Stimulated activated CD4-positive, alpha-beta T cell treated with anti-CD3 and anti-CD28 coated beads, Interleukin-4, amount 100 ng/mL, for 4 hours (primary cell): ENCODE measurements around the gene CEP104.

Experiments
- DNase-seq, 2 experiments: peaks; one replicate each; pipeline ENCODE4 v3.0.0-alpha.2; 2020

The CEP104 gene

DNA sequence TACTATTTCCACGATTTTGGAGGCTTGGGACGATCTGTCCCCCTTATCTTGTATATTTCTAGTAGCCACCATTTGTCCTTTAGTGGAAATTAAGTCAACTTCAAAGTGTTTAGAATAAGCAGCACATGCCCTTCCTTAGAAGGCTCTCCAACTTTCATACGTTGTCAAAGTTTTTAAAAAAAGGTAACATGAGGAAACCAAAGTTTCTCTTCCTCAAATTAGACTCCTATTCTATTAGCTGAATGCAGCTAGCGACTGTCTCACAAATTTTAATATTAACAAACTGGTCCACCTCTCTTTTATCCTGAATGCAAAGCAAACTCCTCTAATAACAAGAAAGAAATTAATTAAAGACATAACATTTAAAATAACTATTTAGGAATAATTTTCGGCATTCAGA is 36.2 kb upstream of the CEP104 start:
- no peak for DNase-seq

DNA sequence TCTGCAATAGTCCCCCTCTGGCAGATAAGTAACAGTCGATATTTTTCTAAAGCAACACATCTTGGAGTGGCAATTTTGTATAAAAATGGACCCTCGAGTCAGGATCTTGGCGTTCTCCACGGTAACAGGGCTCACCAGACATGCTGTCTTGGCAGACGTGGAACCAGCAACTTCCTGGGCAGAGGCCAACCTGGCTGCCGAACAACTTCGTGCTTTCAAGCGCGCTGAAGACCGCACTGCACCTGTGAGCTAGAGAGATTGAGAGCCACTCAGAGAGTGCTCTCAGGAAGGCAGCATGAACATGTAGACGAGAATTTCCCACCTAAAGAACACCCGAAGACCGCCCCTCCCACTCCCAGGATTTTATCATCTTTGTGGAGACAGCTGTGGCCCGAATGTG is 35.7 kb upstream of the CEP104 start:
- DNase-seq, result no peak

DNA sequence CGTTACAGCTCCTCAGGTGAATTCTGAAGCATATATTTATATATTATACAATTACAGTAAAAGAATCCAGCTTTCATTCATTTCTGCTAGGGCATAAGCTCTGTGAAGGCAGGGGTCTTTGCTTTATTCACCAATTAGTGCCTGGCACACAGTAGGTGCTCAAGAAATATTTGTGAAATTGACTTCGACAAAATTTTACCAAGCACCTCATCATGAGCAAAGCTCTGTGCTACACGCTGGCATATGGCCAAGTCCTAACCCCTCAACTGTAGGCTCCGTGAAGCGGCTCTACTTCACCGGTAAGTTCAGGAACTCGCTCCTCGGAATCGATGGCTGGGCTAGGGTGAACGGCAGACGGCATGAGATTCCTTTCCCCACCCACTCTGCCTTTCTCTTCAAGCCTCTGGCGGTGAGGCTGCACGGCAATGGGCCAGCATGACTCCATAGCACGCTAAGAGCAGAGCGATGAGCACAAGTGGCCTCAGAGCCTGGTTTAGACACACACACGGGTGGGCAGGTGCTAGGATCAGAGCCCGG is 34.4 kb upstream of the CEP104 start:
- no peak for DNase-seq

DNA sequence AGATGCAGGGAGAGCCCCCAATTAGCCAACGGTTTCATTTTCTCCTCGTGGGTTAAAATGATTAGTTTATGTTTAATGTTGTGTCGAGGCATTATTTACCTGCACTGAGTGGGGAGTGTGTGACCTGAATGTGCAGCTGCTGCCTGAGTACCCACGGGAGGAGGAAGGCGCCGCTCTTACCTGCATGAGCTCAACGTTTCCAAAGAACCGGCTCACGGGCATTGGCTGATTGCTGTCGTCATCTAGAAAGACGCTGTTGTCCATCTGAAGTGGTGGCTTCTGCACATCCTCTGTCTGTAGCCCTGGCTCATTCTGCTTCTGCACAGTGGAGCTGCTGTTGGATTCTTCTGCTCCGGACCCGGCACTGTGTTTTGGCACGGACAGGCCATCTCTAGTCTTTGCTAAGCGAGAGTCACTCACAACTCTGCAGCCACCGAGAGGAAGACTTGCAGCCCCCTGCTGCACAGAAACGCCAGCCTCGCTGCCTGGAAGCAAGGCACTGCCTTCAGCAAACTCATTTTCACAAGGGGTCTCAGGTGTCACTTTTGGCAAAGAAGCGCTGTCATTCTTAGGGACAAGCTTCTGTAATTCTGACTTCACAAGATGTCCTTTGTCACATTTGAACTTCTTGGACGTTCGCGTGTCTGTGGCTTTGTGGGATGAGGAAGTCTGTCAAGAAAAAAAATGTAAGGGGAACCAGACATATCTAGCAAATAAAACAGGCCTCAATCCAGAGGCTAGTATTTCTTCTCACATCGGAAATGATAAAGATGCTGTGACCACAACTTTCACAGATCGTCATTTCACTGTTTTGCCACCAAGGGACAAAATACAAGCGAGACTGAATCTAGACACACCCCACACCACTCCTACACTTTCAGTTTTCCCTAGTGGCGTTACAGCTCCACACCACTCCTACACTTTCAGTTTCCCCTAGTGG is 33.6 kb upstream of the CEP104 start:
- no peak for DNase-seq

DNA sequence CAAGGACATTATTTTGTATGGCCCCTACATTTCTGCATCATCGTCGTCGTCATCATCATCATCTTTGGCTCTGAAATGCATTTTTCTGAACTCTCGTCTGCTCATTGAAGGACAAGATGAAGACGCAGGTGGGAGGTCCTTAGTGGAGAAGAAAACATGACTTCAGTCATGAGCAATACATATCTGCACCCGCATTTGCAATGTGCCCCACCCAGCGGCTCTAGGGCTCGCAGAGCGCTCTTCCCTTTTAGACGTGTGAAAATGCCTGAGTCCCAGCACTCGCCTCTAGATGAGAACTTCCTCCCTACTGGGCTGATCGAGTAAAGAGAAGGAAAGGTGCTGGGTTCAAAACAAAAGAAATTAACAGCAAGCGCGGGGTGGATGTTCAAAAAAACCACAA is 32.9 kb upstream of the CEP104 start:
- DNase-seq, result no peak

- no peak for DNase-seq
Measured at GRCh38 chr1:3888301-3888700, 31.3 kb upstream of the CEP104 start.

GRCh38 chr1:3886691-3887090 is 29.7 kb upstream of the CEP104 start:
- no peak for DNase-seq

GRCh38 chr1:3886106-3886670 is 29.2 kb upstream of the CEP104 start:
- no peak for DNase-seq

GRCh38 chr1:3885611-3886010 is 28.6 kb upstream of the CEP104 start:
- DNase-seq, result no peak

- DNase-seq, result no peak
Measured at GRCh38 chr1:3884966-3885365, 28.0 kb upstream of the CEP104 start.

GRCh38 chr1:3883194-3883925 is 26.3 kb upstream of the CEP104 start:
- no peak for DNase-seq

GRCh38 chr1:3881193-3881480 is 24.1 kb upstream of the CEP104 start:
- no peak for DNase-seq

DNA sequence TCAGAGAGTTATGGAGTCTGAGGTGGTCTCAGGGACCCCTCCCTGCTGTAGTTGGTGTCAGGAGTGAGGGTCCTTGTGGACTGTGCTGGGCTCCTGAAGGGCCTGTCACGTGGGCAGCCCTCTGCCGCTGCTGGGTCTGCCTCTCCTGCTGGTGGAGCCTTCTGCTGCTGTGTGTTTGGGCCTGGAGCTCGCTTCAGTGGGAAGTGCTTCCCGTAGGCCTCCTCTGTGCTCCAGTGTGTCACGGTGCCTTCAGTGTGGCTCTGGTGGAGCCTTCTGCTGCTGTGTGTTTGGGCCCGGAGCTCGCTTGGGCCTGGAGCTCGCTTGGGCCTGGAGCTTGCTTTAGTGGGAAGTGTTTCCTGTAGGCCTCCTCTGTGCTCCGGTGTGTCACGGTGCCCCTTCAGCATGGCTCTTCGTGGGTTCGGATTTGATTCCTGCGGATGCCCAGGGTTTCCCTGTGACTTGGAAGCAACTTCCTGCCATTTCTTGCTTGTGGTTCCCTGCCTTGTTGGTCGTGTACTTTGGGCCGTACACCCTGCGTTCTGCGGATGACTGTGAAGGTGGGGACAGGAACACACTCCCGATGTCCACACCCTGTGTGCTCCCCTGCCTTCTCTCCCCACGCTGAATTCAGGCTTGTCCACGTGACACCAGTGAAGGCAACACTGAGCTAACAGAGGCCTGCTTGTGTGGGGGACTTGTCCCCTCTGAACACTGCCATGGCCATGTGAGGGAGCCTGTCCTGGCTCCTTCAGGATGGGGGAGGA is 23.6 kb upstream of the CEP104 start:
- no peak for DNase-seq

DNA sequence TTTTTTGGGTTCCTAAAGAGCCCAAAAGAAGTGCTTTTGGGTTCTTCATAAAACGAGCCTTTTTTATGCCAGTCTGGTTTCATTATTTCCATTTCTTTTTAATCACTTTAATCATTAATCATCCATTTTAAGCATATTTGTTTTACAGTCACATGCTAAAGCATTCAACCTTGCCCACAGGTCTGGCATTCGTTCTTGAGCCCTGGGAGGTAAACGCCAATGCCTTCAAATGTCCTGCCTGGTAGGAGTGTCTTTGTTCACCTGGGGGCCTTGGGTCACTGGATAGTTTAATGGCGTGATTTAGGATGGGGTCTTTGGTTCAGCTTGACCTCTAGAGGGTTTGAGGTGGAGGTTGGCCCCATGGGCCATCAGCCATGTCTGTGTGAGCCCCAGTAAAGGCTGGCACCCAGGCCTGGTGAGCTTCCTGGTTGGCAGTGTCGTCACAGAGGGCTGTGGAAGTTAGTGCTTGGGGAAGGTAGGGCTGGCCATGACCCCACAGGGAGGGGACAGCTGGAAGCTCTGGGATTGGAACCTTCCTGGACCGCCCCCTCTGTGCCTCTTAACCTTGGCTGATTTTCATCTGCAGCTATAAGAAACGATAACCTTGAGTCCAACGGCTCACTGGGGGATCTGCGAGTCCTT is 22.9 kb upstream of the CEP104 start:
- DNase-seq, result no peak

DNA sequence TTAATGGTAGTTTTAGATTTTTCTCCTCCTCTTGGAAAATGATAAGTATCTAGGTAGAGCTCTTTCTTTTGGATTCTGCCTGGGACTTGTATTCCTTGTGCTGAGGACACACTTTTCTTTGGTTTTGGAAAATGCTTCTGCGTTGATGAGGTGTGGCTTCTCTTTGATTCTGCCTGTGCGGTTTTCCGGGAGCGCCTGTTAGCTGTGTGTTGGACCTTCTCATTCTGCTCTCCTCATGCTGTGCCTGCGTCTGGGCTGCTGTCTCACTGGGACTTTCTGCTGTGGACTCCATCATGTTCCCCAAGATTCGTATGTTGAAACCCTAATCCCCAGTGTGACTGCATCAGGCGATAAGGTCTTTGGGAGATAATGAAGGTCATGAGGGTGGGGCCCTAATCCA is 22.1 kb upstream of the CEP104 start:
- DNase-seq, result no peak

DNA sequence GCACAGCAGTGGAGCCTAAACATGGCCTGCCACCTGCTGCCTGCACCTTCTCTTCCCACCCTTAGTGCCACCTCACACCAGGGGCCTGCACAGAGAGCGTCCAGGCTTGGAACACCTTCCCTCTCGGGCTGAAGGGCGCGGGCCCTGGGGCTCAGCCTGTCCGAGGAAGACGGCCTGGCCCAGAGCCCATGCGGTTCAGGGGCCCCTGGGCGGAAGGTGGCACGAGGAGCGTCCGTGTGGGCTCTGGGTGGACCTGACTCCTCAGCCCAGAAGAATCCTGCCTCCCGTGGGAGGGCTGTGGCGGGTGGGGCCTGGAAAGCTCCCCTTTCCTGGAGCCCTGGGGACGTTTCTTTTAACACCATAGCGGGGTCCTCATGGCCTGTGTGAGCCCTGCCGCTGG is 19.7 kb upstream of the CEP104 start:
- DNase-seq, result no peak

DNA sequence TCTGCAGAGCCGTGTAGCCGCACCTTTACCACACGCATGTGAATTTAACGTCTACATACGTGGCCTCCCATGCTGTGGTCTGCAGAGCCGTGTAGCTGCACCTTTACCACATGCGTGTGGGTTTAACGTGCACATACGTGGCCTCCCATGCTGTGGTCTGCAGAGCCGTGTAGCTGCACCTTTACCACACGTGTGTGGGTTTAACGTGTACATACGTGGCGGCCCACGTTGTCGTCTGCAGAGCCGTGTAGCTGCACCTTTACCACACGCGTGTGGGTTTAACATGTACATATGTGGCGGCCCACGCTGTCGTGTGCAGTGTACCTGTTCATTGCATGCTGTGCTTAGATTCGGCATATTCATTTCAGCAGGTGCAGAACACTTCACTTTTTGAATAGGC is 17.7 kb upstream of the CEP104 start:
- no peak for DNase-seq

DNA sequence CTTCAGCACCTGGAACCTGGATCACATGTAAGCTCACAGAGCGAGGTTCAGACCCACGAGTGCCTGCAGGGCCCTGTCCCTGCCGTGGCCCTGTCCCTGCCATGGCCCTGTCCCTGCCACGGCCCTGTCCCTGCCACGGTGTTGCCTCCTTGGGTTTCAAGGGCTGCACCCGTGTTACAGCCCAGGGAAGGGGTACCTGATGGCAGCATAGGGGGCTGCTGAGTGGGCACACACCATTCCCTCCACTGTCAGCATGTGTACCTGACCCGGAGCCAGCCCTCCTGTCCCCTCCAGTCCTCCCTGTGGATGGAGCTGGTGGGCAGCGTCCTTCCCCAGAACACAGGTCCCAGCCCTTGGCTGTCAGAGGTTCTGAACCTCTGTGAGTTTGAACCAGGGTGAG is 15.5 kb upstream of the CEP104 start:
- DNase-seq, result no peak

GRCh38 chr1:3871451-3871805 is 14.4 kb upstream of the CEP104 start:
- no peak for DNase-seq

- no peak for DNase-seq
Measured at GRCh38 chr1:3869751-3870301, 12.8 kb upstream of the CEP104 start.

DNA sequence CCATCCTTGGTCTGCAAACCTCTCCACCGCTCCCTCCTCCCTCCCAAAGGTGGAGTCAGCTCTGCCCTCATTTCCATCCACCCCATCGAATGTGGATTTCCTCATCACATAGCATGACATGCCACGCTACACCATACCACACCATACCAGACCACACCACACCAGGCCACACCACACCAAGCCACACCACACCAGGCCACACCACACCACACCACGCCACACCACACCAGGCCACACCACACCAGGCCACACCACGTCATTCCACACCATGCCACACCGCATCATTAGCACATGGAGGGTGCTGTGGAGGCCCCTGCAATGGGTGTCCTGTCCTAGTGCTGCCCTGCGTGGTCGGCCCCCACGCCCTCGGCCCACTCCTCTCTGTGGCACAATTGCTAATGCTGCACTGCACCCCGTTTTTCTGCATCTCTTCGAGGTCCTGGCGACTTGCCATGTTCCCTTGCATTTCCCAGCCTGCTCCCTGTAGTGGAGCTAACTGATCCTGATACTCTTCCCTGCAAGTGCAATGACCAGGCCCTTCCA is 11.5 kb upstream of the CEP104 start:
- DNase-seq, result no peak

- no peak for DNase-seq
Measured at GRCh38 chr1:3865606-3866160, 8.7 kb upstream of the CEP104 start.
